Right renal cortex interstitium (tissue), 3 donors: ENCODE results near the gene RNF19B. TPM values are rescaled to one million over a fixed set of nuclear protein-coding genes. Genes with fewer than 3 reads are reported as not detected.

Experiments
- DNase-seq, 3 donors: peaks; one replicate each; pipeline ENCODE4 v3.0.0-alpha.2; 2013; ENCODE audit warnings: low read depth in 3 of 3, low spot score in 2 of 3
- polyA plus RNA-seq, 3 donors: library from polyadenylated mRNA; unstranded; fragments of 120-200 nt; gene quantifications; one replicate each; pipeline ENCODE4 v1.2.1, GENCODE V29; 2013; ENCODE audit not compliant: insufficient read length in 3 of 3

RNF19B gene
- polyA plus RNA-seq, 3 donors: 18.1 to 19.1 (median 18.8) TPM

DNA sequence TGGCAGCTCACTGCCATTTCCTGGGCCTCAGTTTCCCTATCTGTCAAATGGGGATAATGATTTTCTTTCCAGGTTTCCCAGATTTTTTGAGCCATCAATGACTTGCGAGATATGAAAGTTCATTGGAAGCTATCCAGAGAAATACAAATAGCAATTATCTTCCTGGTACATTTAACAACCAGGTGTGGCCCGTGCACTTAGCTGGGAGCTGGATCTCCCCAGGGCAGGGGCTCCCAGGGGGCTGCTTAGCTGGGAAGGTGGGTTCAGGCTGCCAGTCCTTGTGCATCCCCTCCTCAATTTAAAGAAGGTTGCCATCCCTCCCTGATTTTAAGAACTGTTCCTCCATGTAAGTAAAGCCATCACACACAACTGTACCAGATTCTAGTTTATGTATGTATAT lies 59.8 kb downstream of the RNF19B start:
- DNase-seq: no peak

DNA sequence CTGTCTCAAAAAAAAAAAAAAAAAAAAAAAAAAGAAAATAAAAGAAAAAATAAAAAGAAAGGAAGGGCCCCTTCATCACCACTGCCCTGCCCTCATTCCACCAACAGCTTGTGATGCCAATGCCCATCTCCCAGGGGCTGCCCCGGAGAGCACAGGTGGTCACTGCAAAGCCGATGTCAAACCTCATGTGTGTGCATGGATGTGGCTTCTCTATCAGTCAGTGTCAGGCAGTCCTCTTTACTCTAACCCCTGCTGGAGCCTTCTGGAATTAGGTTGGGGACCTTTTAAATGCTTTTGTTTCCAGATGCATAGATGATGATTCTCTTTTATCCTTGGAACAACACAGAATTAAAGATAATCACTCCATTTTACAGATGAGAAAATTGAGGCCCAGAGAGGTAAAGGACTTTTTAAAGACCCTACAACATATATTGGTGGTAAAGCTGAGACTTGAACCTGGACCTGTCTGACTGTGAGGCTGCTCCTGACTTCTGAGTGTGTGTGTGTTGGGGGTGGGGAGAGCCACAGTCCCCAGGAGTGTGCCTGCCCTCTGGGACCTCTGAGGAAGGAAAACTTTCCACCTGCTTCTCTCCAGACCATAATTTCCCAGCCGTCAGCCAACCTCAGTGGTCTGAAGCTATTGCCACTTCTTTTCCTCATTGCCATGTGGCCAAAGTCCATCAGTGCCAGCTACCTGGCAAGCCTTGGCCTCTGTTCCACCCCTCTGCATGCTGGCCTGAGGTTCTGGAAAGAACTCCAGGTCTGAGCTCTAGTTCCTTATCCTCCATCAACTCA lies 60.4 kb downstream of the RNF19B start:
- DNase-seq: no peak

DNA sequence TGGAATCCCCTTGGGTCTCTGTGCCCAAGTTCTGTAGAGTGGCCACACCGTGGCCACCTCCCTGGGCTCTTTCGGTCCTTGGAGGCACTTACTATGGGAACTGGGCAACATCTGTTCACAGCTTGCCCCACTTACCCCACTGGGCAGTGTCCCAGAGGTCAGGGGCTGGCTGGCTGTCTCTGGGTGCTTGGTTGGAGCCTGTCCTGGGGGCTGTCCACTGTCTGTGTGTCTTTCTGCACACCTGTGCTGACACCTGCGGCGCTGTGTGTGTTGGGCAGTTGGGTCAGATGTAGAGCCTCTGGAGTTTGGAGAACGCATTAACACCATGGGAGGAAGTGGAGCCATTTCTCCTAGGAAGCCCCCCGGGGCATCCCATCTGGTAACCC lies 62.1 kb downstream of the RNF19B start:
- DNase-seq: no peak

DNA sequence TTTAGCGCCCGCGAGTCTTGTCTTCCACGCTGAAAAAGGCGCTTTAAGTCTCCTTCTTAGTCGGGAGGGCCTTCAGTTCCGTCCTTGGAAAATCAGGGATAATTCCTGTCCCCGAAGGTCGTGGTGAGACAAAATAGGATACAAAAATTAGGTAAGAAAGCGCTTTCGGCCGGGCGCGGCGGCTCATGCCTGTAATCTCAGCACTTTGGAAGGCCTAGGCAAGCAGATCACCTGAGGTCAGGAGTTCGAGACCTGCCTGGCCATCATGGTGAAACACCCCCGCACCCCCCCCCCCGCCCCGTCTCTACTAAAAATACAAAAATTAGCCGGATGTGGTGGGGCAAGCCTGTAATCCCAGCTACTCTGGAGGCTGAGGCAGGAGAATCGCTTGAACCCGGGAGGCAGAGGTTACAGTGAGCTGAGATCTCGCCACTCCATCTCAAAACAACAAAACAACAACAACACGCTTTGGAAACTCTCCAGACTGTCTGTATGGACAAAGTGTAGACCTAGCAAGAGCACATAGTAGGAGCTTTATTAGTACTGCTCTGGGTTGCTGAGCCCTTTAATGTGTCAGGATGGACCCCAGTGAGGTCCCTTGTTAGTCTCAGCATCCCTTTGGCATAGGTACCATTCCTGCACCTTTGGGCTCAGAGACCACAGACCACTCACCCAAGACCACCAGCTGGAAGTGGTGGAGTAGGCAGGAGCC lies 62.6 kb downstream of the RNF19B start:
- DNase-seq: no peak

DNA sequence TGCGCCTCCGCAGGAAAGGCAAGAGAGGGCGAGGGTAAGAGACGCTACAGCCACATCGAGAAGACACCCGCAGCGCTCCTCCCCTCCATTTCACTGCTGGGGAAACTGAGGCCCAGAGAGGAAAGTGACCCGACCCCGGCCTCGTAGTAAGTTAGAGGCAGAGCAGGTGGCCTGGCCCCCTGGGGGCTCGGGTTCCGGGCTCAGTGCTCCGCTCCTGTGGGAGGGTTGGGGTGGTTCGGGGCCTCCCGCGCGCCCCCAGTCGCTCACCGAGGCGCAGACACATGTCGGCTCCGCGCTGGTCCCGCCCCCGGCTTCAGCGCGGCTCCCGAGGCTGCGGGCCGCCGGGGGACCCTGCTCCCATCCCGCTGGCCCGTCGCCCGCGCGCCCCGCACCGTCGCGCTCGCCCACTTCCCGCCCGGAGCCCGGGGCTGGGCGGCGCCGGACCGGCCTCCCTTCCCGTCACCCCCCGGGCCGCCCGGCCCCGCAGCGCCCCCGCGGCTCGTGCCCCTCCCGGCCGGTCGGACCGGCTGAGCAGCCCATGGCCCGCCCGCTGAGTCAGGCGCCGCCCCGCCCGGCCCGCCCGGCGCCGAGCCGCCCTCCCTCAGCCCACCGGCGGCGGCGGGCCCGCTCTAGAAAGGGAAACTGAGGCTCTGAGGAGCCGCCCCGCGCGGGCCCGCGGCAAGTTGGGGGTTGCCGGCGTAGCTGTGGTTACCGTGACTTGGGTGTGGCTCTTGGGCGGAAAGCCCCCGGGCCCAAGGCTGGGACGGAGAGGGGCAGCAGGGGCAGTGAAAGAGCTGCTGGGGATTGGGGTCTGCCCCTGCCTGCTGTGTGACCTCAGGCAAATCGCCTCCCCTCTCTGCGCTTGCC lies 63.4 kb downstream of the RNF19B start, which contains the start of gene TMEM54:
Gene TMEM54, minus strand, starts transcription at position 434 of the 867 bp plus-strand sequence. Its CDS starts 151 bp downstream, at position 283.
- DNase-seq: no peak

DNA sequence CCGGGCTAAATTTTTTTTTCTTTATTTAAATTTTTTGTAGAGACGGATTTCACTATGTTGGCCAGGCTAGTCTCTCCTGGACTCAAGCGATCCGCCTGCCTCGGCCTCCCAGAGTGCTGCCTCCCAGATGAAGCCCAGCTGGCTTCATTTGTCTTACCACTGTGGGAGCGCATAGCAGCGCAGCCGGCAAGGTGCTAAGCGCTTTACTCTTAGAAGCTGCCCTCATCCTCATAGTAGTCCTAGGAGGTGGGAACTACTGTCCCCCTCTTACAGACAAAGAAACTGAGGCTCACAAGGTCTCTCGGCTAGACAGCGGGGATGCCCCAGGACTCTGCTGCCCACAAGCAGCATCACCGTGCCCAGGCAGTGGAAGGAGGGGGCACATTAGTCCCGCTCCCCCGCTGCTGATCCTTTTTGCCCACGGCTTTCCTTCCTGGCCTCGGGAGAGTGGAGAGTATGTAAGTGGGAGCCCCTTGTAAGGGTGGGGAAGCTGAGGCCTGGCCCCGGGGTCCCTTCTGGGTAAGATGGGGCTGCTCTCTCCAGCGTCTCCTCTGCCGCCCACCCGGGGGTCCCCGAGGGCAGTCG lies 64.1 kb downstream of the RNF19B start:
- DNase-seq: no peak

- DNase-seq: no peak
Observed at GRCh38 chr1:32899586-32900296, 64.9 kb downstream of the RNF19B start.

- DNase-seq: no peak
Observed at GRCh38 chr1:32898958-32899357, 65.7 kb downstream of the RNF19B start.

DNA sequence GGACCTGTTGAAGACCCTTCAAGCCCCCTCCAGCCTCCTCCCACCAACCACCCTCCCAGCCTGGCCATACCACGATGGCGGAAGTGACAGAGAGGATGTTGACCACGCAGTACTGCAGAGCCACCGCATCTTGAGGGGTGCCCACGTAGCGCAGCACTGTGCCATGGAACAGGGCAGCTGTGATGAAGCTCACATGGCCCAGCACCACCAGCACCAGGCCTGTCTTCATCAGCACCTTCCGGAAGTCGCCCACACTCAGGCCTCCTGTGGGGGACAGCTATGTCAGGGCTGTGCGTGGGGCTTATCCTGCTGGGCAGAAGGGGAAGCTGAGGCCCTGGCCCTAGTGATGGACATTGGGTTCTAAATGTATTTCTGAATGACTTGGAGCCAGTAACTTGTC lies 66.6 kb downstream of the RNF19B start:
- no peak for DNase-seq

- no peak for DNase-seq
Observed at GRCh38 chr1:32897082-32898049, 67.2 kb downstream of the RNF19B start.

DNA sequence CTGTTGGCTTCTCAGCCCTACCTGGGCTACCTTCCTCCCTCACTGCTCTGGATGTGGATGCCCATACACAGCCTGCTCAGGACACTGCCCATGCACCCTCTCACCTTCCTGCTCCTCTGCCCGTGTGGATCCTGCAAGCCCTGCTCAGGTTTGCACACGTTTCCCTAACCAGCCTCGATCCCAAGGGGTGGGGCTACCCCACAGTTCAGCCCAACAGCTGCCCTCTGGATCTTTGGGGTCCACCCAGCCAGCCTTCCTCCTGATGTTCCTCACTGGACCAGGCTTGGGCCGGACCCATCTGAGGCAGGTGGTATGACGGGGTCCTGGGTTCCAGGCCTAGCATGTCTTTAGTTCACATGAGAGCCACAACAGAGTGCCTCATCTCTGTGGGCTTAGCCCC lies 68.2 kb downstream of the RNF19B start:
- DNase-seq: no peak

DNA sequence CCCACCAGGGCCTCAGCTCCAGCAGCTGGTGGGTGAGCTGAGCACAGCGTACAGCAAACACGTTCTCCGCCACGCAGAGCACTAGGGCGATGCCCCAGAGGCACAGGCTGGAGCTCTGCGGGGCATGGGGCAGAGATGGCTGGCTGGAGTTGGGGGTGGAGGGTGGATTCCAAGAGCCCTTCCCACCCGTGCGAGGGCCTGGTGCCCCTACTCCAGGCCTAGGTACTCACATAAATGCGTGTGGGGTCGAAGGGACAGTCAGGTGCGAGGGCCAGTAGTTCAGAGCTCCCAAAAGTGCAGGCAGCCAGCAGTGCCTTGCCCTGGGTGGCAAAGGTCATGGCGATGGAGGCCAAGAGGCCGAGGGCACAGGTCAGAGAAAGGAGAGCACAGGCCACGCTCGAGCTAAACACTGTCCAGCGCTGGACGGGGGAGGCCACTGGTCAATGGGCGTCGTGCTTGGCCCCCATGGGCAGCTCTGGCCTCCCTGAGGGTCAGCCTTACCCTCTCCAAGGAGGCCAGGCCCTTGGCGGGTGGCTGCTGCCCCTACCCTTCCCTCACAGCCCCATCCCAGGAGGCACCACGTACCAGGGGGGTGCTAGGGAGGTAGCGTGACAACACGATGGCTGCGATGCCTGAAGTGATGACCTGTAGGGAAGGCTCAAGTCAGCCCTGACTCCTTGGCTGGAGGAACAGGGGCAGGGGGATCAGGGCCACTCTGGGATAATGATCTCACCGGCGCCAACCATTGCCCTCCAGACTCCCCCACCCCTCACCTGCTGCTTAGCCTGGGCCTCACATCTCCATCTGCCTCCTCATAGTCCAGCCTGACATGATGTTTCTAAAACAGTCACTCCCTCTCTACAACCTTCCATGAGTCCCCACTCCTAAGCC lies 69.0 kb downstream of the RNF19B start:
- DNase-seq: no peak

DNA sequence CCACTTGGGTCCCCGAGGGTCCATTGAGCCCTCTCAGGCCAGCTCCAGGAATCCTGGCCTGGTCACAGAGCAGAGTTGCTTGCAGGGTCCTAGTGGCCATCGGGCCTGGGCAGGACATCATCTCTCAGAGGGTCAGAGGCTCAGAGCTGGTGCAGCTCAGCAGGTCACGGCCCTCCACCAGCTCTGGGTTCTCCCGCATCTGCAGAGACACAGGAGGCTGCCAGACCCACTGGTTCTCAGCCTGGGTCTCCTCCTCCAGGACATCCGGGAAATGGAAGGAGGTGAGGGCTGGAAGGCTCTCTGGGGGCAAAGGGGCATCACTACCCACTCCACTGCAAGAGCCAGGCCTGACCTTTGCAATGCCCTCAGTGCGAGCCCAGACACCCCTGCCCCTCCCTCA lies 69.9 kb downstream of the RNF19B start:
- no peak for DNase-seq

DNA sequence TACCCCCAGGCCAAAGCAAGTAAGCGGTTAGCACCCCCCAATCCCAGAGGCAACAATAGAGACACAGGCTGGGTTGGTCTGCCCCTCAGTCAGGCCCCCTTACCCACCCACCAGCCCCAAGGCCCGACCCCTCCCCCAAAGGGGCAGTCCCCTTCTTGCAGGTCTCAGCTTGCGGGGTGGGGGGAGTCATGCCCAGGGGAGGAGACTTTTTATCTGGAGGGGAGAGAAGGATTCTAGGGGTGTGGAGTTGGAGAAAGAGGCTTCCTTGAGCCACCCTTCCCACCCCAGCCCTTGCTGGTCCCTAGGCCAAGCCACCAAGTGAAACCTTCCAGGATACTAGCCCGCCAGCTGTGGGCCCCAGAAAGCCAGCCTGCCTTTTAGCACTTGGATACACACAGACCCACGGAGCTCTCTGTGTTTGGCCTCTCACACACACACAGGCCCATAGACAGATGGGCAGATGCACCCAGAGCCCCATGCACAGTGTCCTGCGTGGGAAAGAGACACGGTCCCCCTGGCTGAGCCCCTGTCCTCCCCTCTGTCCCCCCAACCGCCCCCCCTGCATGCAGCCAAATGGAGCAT lies 70.5 kb downstream of the RNF19B start:
- DNase-seq: no peak

GRCh38 chr1:32893198-32894018 lies 71.2 kb downstream of the RNF19B start:
- no peak for DNase-seq

- no peak for DNase-seq
Observed at GRCh38 chr1:32892368-32893197, 72.0 kb downstream of the RNF19B start.
